Amniotic stem cell (primary cell): ENCODE results near the gene COL26A1.
"Not testable (repeated sequence)": the region's sequence is repeated elsewhere in the genome, so short reads cannot be mapped to it uniquely, and the experiment has no call there.

Experiments used
- DNase-seq: peaks from one replicate; lab custom pipeline; 2025; lab: John Stamatoyannopoulos, UW

COL26A1 gene

GRCh38 chr7:101496017-101496416 lies 133.3 kb downstream of the COL26A1 start:
- no peak for DNase-seq

- no peak for DNase-seq
These were observed 138.7 kb downstream of the COL26A1 start for GRCh38 chr7:101501351-101501750.

- no peak for DNase-seq
These were observed 139.9 kb downstream of the COL26A1 start for GRCh38 chr7:101502466-101503098.

- DNase-seq, result not testable (repeated sequence)
These were observed 142.8 kb downstream of the COL26A1 start for GRCh38 chr7:101505510-101505909.

- DNase-seq, result no peak
These were observed 143.9 kb downstream of the COL26A1 start for GRCh38 chr7:101506531-101506930.

GRCh38 chr7:101507327-101507726 lies 144.7 kb downstream of the COL26A1 start:
- DNase-seq, result no peak

GRCh38 chr7:101507791-101508252 lies 145.1 kb downstream of the COL26A1 start:
- peak; percentile 49 for DNase-seq

GRCh38 chr7:101510297-101510696 lies 147.6 kb downstream of the COL26A1 start:
- no peak for DNase-seq

GRCh38 chr7:101511965-101512364 lies 149.3 kb downstream of the COL26A1 start:
- no peak for DNase-seq

- DNase-seq, result no peak
These were observed 154.2 kb downstream of the COL26A1 start for GRCh38 chr7:101516851-101517250.

GRCh38 chr7:101517304-101517703 lies 154.6 kb downstream of the COL26A1 start:
- DNase-seq, result no peak

- no peak for DNase-seq
These were observed 155.7 kb downstream of the COL26A1 start for GRCh38 chr7:101518336-101518735.

- DNase-seq, result peak; percentile 90
These were observed 156.8 kb downstream of the COL26A1 start for GRCh38 chr7:101519324-101520023.

- no peak for DNase-seq
These were observed 158.8 kb downstream of the COL26A1 start for GRCh38 chr7:101521430-101521925.

GRCh38 chr7:101522021-101522420 lies 159.3 kb downstream of the COL26A1 start:
- DNase-seq, result no peak

- DNase-seq, result peak; percentile 26
These were observed 165.4 kb downstream of the COL26A1 start for GRCh38 chr7:101527844-101528667.

GRCh38 chr7:101529560-101529959 lies 166.9 kb downstream of the COL26A1 start:
- no peak for DNase-seq

GRCh38 chr7:101531726-101532357 lies 169.2 kb downstream of the COL26A1 start:
- no peak for DNase-seq

GRCh38 chr7:101532400-101533102 lies 169.9 kb downstream of the COL26A1 start:
- no peak for DNase-seq

- no peak for DNase-seq
These were observed 170.4 kb downstream of the COL26A1 start for GRCh38 chr7:101533103-101533465.

GRCh38 chr7:101534015-101534803 lies 171.5 kb downstream of the COL26A1 start:
- no peak for DNase-seq
